Smooth muscle cell (in vitro differentiated cells): ENCODE results near the gene DAPK1. TPM values are rescaled to one million over a fixed set of nuclear protein-coding genes. Genes with fewer than 3 reads are reported as not detected.

Source experiments
- DNase-seq: peaks from one replicate; lab custom pipeline; 2025; ENCODE audit not compliant: unreplicated experiment; lab: John Stamatoyannopoulos, UW
- H2AFZ ChIP-seq: fragments of 200-600 bp; sonication (generic); 2 replicates; pipeline ENCODE4 v1.6.0; 2016; ENCODE audit warnings: antibody characterized with exemption, low read depth, mild to moderate bottlenecking
- H3F3A ChIP-seq: fragments of 200-600 bp; sonication (generic); 2 replicates; pipeline ENCODE4 v1.6.0; 2017; ENCODE audit warnings: antibody characterized with exemption, low read depth
- H3K27ac ChIP-seq: fragments of 200-600 bp; sonication (generic); 2 replicates; pipeline ENCODE4 v1.5.1; 2016; ENCODE audit warnings: low read depth, mild to moderate bottlenecking
- H3K27me3 ChIP-seq: fragments of 200-600 bp; sonication (generic); 2 replicates; pipeline ENCODE4 v1.6.1; 2016; ENCODE audit warnings: low read depth, mild to moderate bottlenecking
- H3K36me3 ChIP-seq: fragments of 200-600 bp; sonication (generic); 2 replicates; pipeline ENCODE4 v1.5.1; 2016; ENCODE audit warnings: low read depth
- H3K4me1 ChIP-seq: fragments of 200-600 bp; sonication (generic); 2 replicates; pipeline ENCODE4 v1.5.1; 2016; ENCODE audit warnings: low read depth
- H3K4me2 ChIP-seq: fragments of 200-600 bp; sonication (generic); 2 replicates; pipeline ENCODE4 v1.6.0; 2016; ENCODE audit warnings: mild to moderate bottlenecking
- H3K4me3 ChIP-seq: fragments of 200-600 bp; sonication (generic); 2 replicates; pipeline ENCODE4 v1.5.1; 2016; ENCODE audit warnings: mild to moderate bottlenecking
- H3K79me2 ChIP-seq: fragments of 200-600 bp; sonication (generic); 2 replicates; pipeline ENCODE4 v1.6.0; 2016; ENCODE audit warnings: low read depth, mild to moderate bottlenecking
- H3K9ac ChIP-seq: fragments of 200-600 bp; sonication (generic); 2 replicates; pipeline ENCODE4 v1.6.0; 2016; ENCODE audit warnings: low read depth
- H3K9me3 ChIP-seq: fragments of 200-600 bp; sonication (generic); replicated peaks from 2 replicates; pipeline ENCODE4 v1.5.1; 2016; ENCODE audit warnings: low read depth
- H4K20me1 ChIP-seq: fragments of 200-600 bp; sonication (generic); 2 replicates; pipeline ENCODE4 v1.6.0; 2016; ENCODE audit warnings: low read depth
- CTCF ChIP-seq: fragments of 200-600 bp; sonication (generic); IDR thresholded peaks from 2 replicates; pipeline ENCODE4 v1.5.1; 2017; ENCODE audit warnings: borderline replicate concordance, mild to moderate bottlenecking, antibody characterized with exemption; ENCODE audit not compliant: insufficient read depth, poor library complexity, severe bottlenecking
- WGBS: methylation state at CpG from one replicate; pipeline ENCODE4 v1.1.7; 2016; ENCODE audit warnings: low lambda C conversion rate; 5-methylcytosine and 5-hydroxymethylcytosine counted together
- polyA plus RNA-seq: library from polyadenylated mRNA; unstranded; fragments of >200 nt; fragmentation: Nextera tagmentation; extraction: Ambion mirVana; gene quantifications from 2 replicates; pipeline ENCODE4 v1.2.1, GENCODE V29; 2016
- small RNA-seq: library from RNA; depleted of rRNA; stranded (forward); fragments of <200 nt; gene quantifications from one replicate; pipeline ENCODE3, GENCODE V24; 2014
- total RNA-seq: library from RNA; depleted of rRNA; stranded (reverse); fragments of >200 nt; gene quantifications from 2 replicates; pipeline ENCODE4 v1.2.3, GENCODE V29; 2014

DAPK1 gene
- total and polyA plus RNA-seq, 2 experiments from 2014 or later, result 12.6 to 20.3 TPM

GRCh38 chr9:87751423-87751822 lies 253.8 kb downstream of the DAPK1 start:
- no peak overlapping the region for H3K4me3 ChIP-seq
- DNase-seq, result no peak
- no peaks in the 10 kb centered on the region for H3K27me3 ChIP-seq
- no peaks in the 10 kb centered on the region for H3K9me3 ChIP-seq
- no peak for TF ChIP-seq CTCF
- H3K36me3 ChIP-seq, result no peaks in the 10 kb centered on the region
- no peaks in the 10 kb centered on the region for H3K4me1 ChIP-seq
- WGBS, result 95% methylated on average over 3 of the region's 3 CpGs
- no peak overlapping the region for H3K4me2 ChIP-seq
- H3K79me2 ChIP-seq, result no peaks in the 10 kb centered on the region
- no peak overlapping the region for H2AFZ ChIP-seq
- no peaks in the 10 kb centered on the region for H3F3A ChIP-seq
- H3K27ac ChIP-seq, result no peak overlapping the region
- H4K20me1 ChIP-seq, result no peaks in the 10 kb centered on the region
- H3K9ac ChIP-seq, result no peak overlapping the region

GRCh38 chr9:87751868-87752267 lies 254.2 kb downstream of the DAPK1 start:
- no peaks in the 10 kb centered on the region for H3K9me3 ChIP-seq
- no peaks in the 10 kb centered on the region for H3K4me1 ChIP-seq
- H3K36me3 ChIP-seq, result no peaks in the 10 kb centered on the region
- no peaks in the 10 kb centered on the region for H3K79me2 ChIP-seq
- no peak overlapping the region for H2AFZ ChIP-seq
- no peaks in the 10 kb centered on the region for H3K27me3 ChIP-seq
- whole genome bisulfite sequencing, result 72% methylated on average over 4 of the region's 4 CpGs
- no peak for DNase-seq
- H3K9ac ChIP-seq, result no peak overlapping the region
- no peak for TF ChIP-seq CTCF
- no peak overlapping the region for H3K4me3 ChIP-seq
- no peaks in the 10 kb centered on the region for H3F3A ChIP-seq
- no peak overlapping the region for H3K4me2 ChIP-seq
- no peaks in the 10 kb centered on the region for H4K20me1 ChIP-seq
- H3K27ac ChIP-seq, result no peak overlapping the region

- Histone ChIP-seq H3K27ac (no peak overlapping the region), H3K4me1 (no peaks in the 10 kb centered on the region), H4K20me1 (no peaks in the 10 kb centered on the region), H2AFZ (no peak overlapping the region), H3K9ac (no peak overlapping the region), H3K4me3 (no peak overlapping the region), H3K27me3 (no peaks in the 10 kb centered on the region), H3F3A (no peaks in the 10 kb centered on the region), H3K79me2 (no peaks in the 10 kb centered on the region), H3K36me3 (no peaks in the 10 kb centered on the region), H3K4me2 (no peak overlapping the region), H3K9me3 (no peaks in the 10 kb centered on the region)
- 73% methylated on average over 2 of the region's 2 CpGs for WGBS
- no peak for DNase-seq
- TF ChIP-seq CTCF, result no peak
These were observed 255.6 kb downstream of the DAPK1 start for GRCh38 chr9:87753313-87753712.

Small RNA genes within 50 kb of the gene (small RNA-seq; reads per million reads assigned to genes)
- gene AL161787.1, result 9.8 reads per million, percentile 77 among the genes with 10 or more reads in this experiment

Other genes with a start within 250 kb of the DAPK1 start
- 144 and 222 TPM in 2 replicates for gene CTSL, start 228.3 kb downstream of the DAPK1 start, total RNA-seq
- gene CTSL, start 228.3 kb downstream of the DAPK1 start, polyA plus RNA-seq, result 174 and 178 TPM in 2 replicates